ENCODE data around the gene HSDL1. TPM values are rescaled to one million over a fixed set of nuclear protein-coding genes. Genes with fewer than 3 reads are reported as not detected.

Gene HSDL1
- polyA plus RNA-seq (2012; ENCODE audit: low read depth, missing spikeins) = 3.9 TPM

- FAIRE-seq = peak; percentile 97
- DNase-seq (ENCODE audit: insufficient read length, low spot score) = peak; percentile 94
- TF ChIP-seq POLR2A (IDR thresholded peaks at IDR 0.05; ENCODE audit: low read depth, low read length) (no peak), PAX5 (IDR thresholded peaks at IDR 0.05; ENCODE audit: insufficient read depth, low read length, severe bottlenecking) (no peak), POU2F2 (IDR thresholded peaks at IDR 0.05; ENCODE audit: low read depth, low read length) (no peak), POLR2AphosphoS5 (IDR thresholded peaks at IDR 0.05; ENCODE audit: low read depth, low read length) (no peak), TAF1 (IDR thresholded peaks at IDR 0.05; ENCODE audit: low read depth, low read length) (no peak)
Observed at GRCh38 chr16:84144859-84145639, at the start of gene HSDL1, which contains the start of gene DNAAF1. Gene HSDL1 (minus strand): TSS chr16:84145177. CDS start chr16:84131321, 13,856 bp downstream. Gene DNAAF1 (plus strand): TSS chr16:84145308. CDS start chr16:84145441, 133 bp downstream.

DNA sequence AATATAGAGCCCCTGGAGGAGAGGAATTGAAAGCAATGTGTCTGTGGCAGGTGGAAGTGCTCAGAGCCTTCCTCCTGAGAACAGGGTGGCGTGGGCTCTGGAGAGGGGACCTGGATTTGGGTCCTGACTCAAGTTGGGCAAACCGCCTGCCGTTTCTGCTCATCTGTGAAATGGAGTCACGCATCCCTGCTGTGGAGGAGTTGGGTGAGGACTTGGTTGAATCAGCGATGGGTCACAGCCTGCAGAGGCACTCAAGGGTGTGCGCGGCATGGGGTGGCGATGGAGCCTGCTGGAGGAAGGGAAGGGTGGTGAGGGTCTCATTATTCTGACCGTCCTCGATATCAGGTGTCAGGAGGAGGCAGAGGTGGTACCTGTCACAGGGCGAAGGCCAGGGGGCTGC lies 49.0 kb upstream of the HSDL1 start:
- DNase-seq (ENCODE audit: insufficient read length, low spot score) (no peak), FAIRE-seq (no peak)
- TF ChIP-seq POLR2A (IDR thresholded peaks at IDR 0.05; ENCODE audit: low read depth, low read length) (no peak), SPI1 (IDR thresholded peaks at IDR 0.05; ENCODE audit: low read depth, low read length) (no peak), POU2F2 (IDR thresholded peaks at IDR 0.05; ENCODE audit: low read depth, low read length) (no peak), PAX5 (IDR thresholded peaks at IDR 0.05; ENCODE audit: insufficient read depth, low read length, severe bottlenecking) (no peak), POLR2AphosphoS5 (IDR thresholded peaks at IDR 0.05; ENCODE audit: low read depth, low read length) (no peak), TAF1 (IDR thresholded peaks at IDR 0.05; ENCODE audit: low read depth, low read length) (no peak)

DNA sequence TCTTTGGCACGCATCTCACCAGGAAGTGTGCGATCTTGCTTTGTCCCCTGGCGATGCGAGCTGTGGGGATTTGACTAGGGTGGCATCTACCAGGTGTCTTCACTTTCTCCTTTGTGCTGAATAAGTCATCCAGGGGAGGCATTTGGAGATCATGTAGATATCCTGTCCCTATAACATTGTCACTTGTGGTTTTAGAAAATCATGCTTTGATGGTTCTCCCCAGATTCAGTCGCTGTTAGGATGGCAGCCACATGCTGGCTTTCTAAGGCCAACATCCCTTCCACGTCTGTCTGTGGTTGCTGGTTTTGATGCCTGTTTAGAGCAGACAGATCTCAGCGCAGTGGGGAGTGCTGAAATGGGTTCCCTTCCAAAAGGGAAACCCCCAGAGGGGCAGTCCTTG lies 48.5 kb upstream of the HSDL1 start:
- no peak for TF ChIP-seq PAX5 (IDR thresholded peaks at IDR 0.05; ENCODE audit: insufficient read depth, low read length, severe bottlenecking)
- TF ChIP-seq POLR2AphosphoS5 (IDR thresholded peaks at IDR 0.05; ENCODE audit: low read depth, low read length) = no peak
- no peak for TF ChIP-seq TAF1 (IDR thresholded peaks at IDR 0.05; ENCODE audit: low read depth, low read length)
- no peak for TF ChIP-seq POLR2A (IDR thresholded peaks at IDR 0.05; ENCODE audit: low read depth, low read length)
- no peak for TF ChIP-seq POU2F2 (IDR thresholded peaks at IDR 0.05; ENCODE audit: low read depth, low read length)
- TF ChIP-seq SPI1 (IDR thresholded peaks at IDR 0.05; ENCODE audit: low read depth, low read length) = no peak
- DNase-seq (ENCODE audit: insufficient read length, low spot score) (no peak), FAIRE-seq (no peak)

DNA sequence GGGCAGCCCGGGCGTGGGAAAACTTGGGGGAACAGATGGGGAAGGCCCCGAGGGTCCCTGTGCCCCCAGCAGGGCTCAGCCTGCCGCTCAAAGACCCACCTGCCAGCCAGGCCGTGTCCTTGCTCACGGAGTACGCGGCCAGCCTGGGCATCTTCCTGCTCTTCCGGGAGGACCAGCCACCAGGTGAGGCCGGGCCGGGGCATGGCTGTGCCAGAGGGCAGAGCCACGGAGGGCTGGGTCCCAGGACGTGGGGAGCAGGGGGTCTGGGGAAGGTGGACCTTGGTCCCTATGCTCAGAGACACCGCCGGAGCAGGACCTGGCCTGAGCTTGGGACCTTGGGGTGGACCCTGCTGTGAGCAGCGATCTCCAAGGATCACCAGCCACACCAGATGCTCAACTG lies 46.5 kb upstream of the HSDL1 start:
- no peak for TF ChIP-seq POU2F2 (IDR thresholded peaks at IDR 0.05; ENCODE audit: low read depth, low read length)
- FAIRE-seq = no peak

GRCh38 chr16:84190731-84191388 lies 45.9 kb upstream of the HSDL1 start, which contains the start of gene ADAD2:
Gene ADAD2 (plus strand): TSS chr16:84191157. CDS start chr16:84191231, 74 bp downstream.
- FAIRE-seq (no peak), DNase-seq (ENCODE audit: insufficient read length, low spot score) (no peak)
- TF ChIP-seq TAF1 (IDR thresholded peaks at IDR 0.05; ENCODE audit: low read depth, low read length) (no peak), SPI1 (IDR thresholded peaks at IDR 0.05; ENCODE audit: low read depth, low read length) (no peak), PAX5 (IDR thresholded peaks at IDR 0.05; ENCODE audit: insufficient read depth, low read length, severe bottlenecking) (no peak)

More for the DNA sequence above, 46.5 kb upstream of the HSDL1 start:
- DNase-seq (ENCODE audit: insufficient read length, low spot score) = no peak

GRCh38 chr16:84186685-84187437 lies 41.9 kb upstream of the HSDL1 start, which contains the start of gene TAF1C:
Gene TAF1C (minus strand): TSS chr16:84187057. CDS start chr16:84184988, 2,069 bp downstream.
- FAIRE-seq = peak; percentile 84
- peak; percentile 99 for DNase-seq (ENCODE audit: insufficient read length, low spot score)

DNA sequence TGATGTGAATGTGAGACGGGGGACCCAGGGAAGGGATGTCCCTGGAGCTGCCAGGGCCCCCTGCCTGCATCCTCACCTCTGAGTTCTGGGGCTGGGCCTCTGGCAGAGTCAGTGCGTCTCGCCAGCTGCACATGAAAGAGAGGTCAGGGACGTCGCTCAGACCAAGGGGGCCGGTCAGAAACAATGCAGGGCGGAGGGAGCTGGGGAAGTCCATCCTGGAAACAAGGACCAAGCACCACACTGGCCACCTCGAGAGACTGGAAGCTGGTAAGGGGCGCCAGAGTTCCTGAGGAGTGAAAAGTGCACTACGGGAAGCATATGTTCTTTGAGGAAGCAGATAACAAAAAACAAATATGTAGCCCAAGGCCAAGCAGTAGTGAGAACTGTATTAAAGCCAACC lies 39.8 kb upstream of the HSDL1 start:
- FAIRE-seq (no peak), DNase-seq (ENCODE audit: insufficient read length, low spot score) (no peak)
- TF ChIP-seq POU2F2 (IDR thresholded peaks at IDR 0.05; ENCODE audit: low read depth, low read length) (no peak), TAF1 (IDR thresholded peaks at IDR 0.05; ENCODE audit: low read depth, low read length) (no peak), SPI1 (IDR thresholded peaks at IDR 0.05; ENCODE audit: low read depth, low read length) (no peak), POLR2A (IDR thresholded peaks at IDR 0.05; ENCODE audit: low read depth, low read length) (no peak), PAX5 (IDR thresholded peaks at IDR 0.05; ENCODE audit: insufficient read depth, low read length, severe bottlenecking) (no peak), POLR2AphosphoS5 (IDR thresholded peaks at IDR 0.05; ENCODE audit: low read depth, low read length) (no peak)

More at GRCh38 chr16:84186685-84187437, 41.9 kb upstream of the HSDL1 start, which contains the start of gene TAF1C:
- TF ChIP-seq SPI1 (IDR thresholded peaks at IDR 0.05; ENCODE audit: low read depth, low read length) = no peak
- peak; percentile 63 for TF ChIP-seq POLR2A (IDR thresholded peaks at IDR 0.05; ENCODE audit: low read depth, low read length)
- TF ChIP-seq POU2F2 (IDR thresholded peaks at IDR 0.05; ENCODE audit: low read depth, low read length) = peak; percentile 33; the same call in 1 of the 2 replicates
- TF ChIP-seq TAF1 (IDR thresholded peaks at IDR 0.05; ENCODE audit: low read depth, low read length) = 0 out of 2 replicates have a peak, but pooled peaks have one; percentile 48
- TF ChIP-seq POLR2AphosphoS5 (IDR thresholded peaks at IDR 0.05; ENCODE audit: low read depth, low read length) = peak; percentile 78
- TF ChIP-seq PAX5 (IDR thresholded peaks at IDR 0.05; ENCODE audit: insufficient read depth, low read length, severe bottlenecking) = peak; percentile 53

DNA sequence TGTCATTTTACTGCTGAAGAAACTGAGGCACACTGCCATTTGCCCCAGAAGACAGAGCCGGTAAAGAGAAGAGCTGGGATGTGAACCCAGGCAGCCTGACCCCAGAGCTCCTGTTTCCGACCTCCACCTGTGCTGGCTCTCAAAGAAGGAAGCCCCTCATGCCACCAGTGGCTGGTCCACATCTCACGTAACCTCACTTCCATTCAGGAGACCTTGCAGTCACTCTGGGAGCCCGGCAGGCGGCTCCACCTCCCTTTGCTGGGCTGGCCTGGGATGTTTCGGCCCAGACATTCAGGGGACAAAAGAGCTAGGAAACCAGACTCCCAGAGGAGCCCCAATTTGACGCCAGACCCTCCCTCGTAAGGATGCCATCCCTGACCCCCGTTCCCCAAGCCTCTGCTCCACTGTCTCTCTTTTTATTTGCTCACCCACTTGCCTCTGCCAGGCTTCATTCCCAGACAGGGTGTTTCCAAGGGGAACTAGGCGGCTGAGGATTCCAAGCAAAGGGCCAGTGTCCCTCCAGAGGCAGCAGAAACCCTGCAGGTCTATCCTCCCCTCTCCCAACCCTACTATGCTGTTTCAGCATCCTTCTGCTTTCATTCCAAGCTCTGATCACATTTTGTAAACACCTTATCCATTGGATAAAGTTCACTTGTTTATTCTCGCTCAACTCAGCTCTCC lies 39.1 kb upstream of the HSDL1 start:
- DNase-seq (ENCODE audit: insufficient read length, low spot score) = no peak
- TF ChIP-seq SPI1 (IDR thresholded peaks at IDR 0.05; ENCODE audit: low read depth, low read length) (no peak), POLR2AphosphoS5 (IDR thresholded peaks at IDR 0.05; ENCODE audit: low read depth, low read length) (no peak), TAF1 (IDR thresholded peaks at IDR 0.05; ENCODE audit: low read depth, low read length) (no peak), POU2F2 (IDR thresholded peaks at IDR 0.05; ENCODE audit: low read depth, low read length) (no peak), PAX5 (IDR thresholded peaks at IDR 0.05; ENCODE audit: insufficient read depth, low read length, severe bottlenecking) (no peak), POLR2A (IDR thresholded peaks at IDR 0.05; ENCODE audit: low read depth, low read length) (no peak)
- FAIRE-seq = no peak

Measured in GM12891 (cell line).